ENCODE data around the gene GBX2. TPM values are rescaled to one million over a fixed set of nuclear protein-coding genes. Genes with fewer than 3 reads are reported as not detected.

The GBX2 gene
- total and polyA plus RNA-seq, 10 of the 15 experiments (the other 5 are each of a cell fraction or from before 2014, with no cell fraction given) = not detected

GRCh38 chr2:236161082-236161462 is 7.1 kb downstream of the GBX2 start (continued):
- no peak for TF ChIP-seq CEBPZ (IDR thresholded peaks at IDR 0.05; ENCODE audit: low read depth, low read length)
- no peak for TF ChIP-seq ZSCAN29 (IDR thresholded peaks at IDR 0.05)
- TF ChIP-seq NKRF (conservative IDR thresholded peaks at IDR 0.05) = no peak
- no peak for TF ChIP-seq DPF2 (IDR thresholded peaks at IDR 0.05)
- no peak for TF ChIP-seq BMI1 (IDR thresholded peaks at IDR 0.05; ENCODE audit: borderline replicate concordance)

- Histone ChIP-seq H3K36me3 (ENCODE audit: control insufficient read depth in 2 of 2, insufficient read depth in 2 of 2, low read length in 1 of 2) (no peaks in the 10 kb centered on the region), H3K27me3 (replicated peaks in 1 of 2; ENCODE audit: control insufficient read depth in 2 of 2, insufficient read depth in 2 of 2, low read length in 1 of 2) (peaks cover 1 to 5% of the 10 kb centered on the region in 2 experiments; a peak in 2 of 4 replicates), H3K4me3 (no peak overlapping the region), H3K9ac (ENCODE audit: control insufficient read depth, insufficient read depth, low read length) (no peak overlapping the region), H4K20me1 (ENCODE audit: control insufficient read depth, insufficient read depth) (no peaks in the 10 kb centered on the region), H3K4me1 (ENCODE audit: control insufficient read depth, insufficient read depth, low read length) (no peaks in the 10 kb centered on the region), H3K27ac (ENCODE audit: control insufficient read depth, insufficient read depth) (no peak overlapping the region), H3K4me2 (ENCODE audit: control insufficient read depth, insufficient read depth) (no peak overlapping the region), H3K79me2 (ENCODE audit: control insufficient read depth, insufficient read depth, low read length) (no peaks in the 10 kb centered on the region), H3K9me3 (replicated peaks; ENCODE audit: control insufficient read depth, insufficient read depth, low read length) (no peaks in the 10 kb centered on the region), H2AFZ (ENCODE audit: control insufficient read depth, low read depth, low read length) (no peak overlapping the region)
- in situ Hi-C loops (cut with MboI) (no loop called here), intact Hi-C loops (cut with micrococcal nuclease; ENCODE audit: unreplicated experiment) (no loop called here)
- FAIRE-seq = no peak
- ChIA-PET CTCF (no interaction called here), RAD21 (ENCODE audit: unreplicated experiment) (no interaction called here), SMC1A (ENCODE audit: uncharacterized antibody, unreplicated experiment) (no interaction called here), POLR2A (no interaction called here)
- BruUV-seq (replicated peaks) = no TSS peak
- TF ChIP-seq CHD1 (IDR thresholded peaks at IDR 0.05; ENCODE audit: low read depth, low read length) (no peak), TCF3 (IDR thresholded peaks at IDR 0.05; ENCODE audit: borderline replicate concordance, insufficient read depth, low read depth, low read length) (no peak), TCF12 (IDR thresholded peaks at IDR 0.05; ENCODE audit: low read depth, low read length) (no peak), SIN3A (IDR thresholded peaks at IDR 0.05; ENCODE audit: low read depth, low read length) (no peak), STAT1 (conservative IDR thresholded peaks at IDR 0.05) (no peak), NFXL1 (IDR thresholded peaks at IDR 0.05; ENCODE audit: borderline replicate concordance) (no peak), MXI1 (IDR thresholded peaks at IDR 0.05; ENCODE audit: low read depth, low read length) (no peak)
- 36% methylated on average over 16 of the region's 22 CpGs for WGBS (ENCODE audit: insufficient coverage, insufficient replicate concordance, low lambda C conversion rate, missing lambda C conversion rate)
- no peak for DNase-seq (ENCODE audit: low read depth, low spot score)
- no peak for ATAC-seq
These were observed 7.7 kb downstream of the GBX2 start for GRCh38 chr2:236160366-236161081.

Data from GM12878 (cell line).